Measurements from ENCODE around the gene NFE2L3.

NFE2L3 gene

DNA sequence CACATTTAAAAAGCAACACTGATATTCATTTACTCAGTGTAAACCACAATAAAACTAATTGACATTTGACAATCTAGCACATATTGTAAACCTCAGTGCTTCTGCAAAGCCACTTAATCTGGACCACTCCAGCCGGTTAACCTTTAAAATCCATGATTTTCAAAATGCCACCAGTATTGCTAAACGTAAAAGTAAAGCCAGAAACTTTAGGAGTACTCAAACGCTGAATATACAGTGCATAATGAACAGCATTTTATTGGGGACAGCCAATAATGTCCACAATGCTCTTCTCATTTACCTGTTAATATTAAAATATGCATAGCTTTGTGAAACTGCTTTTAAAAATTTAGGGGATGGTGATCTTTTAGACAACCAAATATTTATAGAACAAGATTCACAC is 37.7 kb downstream of the NFE2L3 start:
- peaks cover 71% of the 10 kb centered on the region for H3K36me3 Mint-ChIP-seq (ENCODE audit: low read depth)
- no peak for DNase-seq

DNA sequence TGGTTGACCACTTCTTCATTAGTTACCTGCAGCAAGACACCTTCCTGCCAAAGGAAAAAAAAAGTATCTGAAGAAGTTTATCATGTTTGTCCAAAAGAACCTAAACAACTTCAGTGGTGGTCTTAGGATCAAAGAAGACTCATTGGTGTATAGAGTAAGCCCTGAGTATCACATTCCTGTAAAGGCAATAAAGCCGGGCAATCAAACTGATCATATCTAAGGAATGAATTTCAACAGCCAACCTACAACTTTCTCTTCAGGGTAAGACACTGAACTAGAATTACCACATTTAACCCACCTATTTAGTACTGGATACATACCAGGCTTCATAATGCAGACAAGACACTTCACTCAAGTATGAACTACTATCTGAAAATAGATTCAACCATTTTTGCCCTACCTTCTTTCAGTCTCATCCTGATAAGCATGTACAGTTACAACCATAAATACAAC is 38.4 kb downstream of the NFE2L3 start:
- H3K27ac Mint-ChIP-seq: peak overlapping the region; percentile 86
- peaks cover 5% of the 10 kb centered on the region for H3K27me3 Mint-ChIP-seq (ENCODE audit: low read depth, poor library complexity)
- DNase-seq: no peak

More for the DNA sequence above, 37.7 kb downstream of the NFE2L3 start:
- peak overlapping the region; percentile 33 for H3K27ac Mint-ChIP-seq
- TF ChIP-seq, protein P1, sequence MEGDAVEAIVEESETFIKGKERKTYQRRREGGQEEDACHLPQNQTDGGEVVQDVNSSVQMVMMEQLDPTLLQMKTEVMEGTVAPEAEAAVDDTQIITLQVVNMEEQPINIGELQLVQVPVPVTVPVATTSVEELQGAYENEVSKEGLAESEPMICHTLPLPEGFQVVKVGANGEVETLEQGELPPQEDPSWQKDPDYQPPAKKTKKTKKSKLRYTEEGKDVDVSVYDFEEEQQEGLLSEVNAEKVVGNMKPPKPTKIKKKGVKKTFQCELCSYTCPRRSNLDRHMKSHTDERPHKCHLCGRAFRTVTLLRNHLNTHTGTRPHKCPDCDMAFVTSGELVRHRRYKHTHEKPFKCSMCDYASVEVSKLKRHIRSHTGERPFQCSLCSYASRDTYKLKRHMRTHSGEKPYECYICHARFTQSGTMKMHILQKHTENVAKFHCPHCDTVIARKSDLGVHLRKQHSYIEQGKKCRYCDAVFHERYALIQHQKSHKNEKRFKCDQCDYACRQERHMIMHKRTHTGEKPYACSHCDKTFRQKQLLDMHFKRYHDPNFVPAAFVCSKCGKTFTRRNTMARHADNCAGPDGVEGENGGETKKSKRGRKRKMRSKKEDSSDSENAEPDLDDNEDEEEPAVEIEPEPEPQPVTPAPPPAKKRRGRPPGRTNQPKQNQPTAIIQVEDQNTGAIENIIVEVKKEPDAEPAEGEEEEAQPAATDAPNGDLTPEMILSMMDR (IDR thresholded peaks at IDR 0.05): no peak
- peaks cover 36% of the 10 kb centered on the region for H3K4me1 Mint-ChIP-seq
- no peaks in the 10 kb centered on the region for H3K9me3 Mint-ChIP-seq
- peaks cover 4% of the 10 kb centered on the region for H3K27me3 Mint-ChIP-seq (ENCODE audit: low read depth, poor library complexity)
- H3K4me3 Mint-ChIP-seq: no peak overlapping the region

DNA sequence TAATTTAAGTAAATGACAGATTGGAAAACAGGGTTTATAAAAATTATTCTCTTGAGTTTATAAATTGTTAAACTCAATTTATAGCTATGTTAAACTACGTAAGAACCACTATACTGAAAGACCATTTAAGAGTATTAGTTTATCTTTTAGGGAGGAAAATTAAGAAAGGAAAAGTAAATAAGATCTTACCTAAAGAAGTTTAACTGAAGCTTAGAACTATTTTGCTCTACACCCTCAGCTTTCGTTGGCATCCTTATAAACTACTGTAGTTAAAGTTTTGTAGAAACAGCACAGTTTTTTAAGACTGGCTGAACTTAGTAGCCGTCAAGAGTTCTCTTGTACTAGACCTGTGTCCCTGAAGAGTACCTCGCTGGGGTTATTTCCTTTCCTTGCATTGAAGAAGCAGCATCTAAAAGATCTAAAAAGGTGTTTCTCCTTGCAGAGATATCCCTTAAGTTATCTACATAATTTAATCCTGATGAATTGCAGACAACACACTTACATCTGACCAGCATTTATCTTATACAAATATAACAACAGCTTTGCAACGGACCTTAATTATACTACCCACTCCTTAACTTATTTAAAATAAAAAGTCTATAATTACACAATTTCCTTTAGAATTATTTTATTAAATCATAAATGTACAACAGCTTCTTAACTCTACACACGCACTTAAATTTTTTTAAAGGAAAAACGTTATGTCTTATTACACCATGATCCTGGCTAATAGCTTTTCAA is 39.4 kb downstream of the NFE2L3 start:
- peaks cover 76% of the 10 kb centered on the region for H3K36me3 Mint-ChIP-seq (ENCODE audit: low read depth)
- peak overlapping the region; percentile 86 for H3K27ac Mint-ChIP-seq
- peaks cover 51% of the 10 kb centered on the region for H3K4me1 Mint-ChIP-seq
- TF ChIP-seq, protein P1 (IDR thresholded peaks at IDR 0.05): no peak
- no peak for DNase-seq
- no peaks in the 10 kb centered on the region for H3K9me3 Mint-ChIP-seq
- no peak overlapping the region for H3K4me3 Mint-ChIP-seq
- H3K27me3 Mint-ChIP-seq (ENCODE audit: low read depth, poor library complexity): peaks cover 5% of the 10 kb centered on the region

More for the DNA sequence above, 38.4 kb downstream of the NFE2L3 start:
- TF ChIP-seq, protein P1 (IDR thresholded peaks at IDR 0.05): no peak
- Mint-ChIP-seq H3K4me1 (peaks cover 41% of the 10 kb centered on the region), H3K4me3 (no peak overlapping the region), H3K36me3 (ENCODE audit: low read depth) (peaks cover 70% of the 10 kb centered on the region), H3K9me3 (no peaks in the 10 kb centered on the region)

DNA sequence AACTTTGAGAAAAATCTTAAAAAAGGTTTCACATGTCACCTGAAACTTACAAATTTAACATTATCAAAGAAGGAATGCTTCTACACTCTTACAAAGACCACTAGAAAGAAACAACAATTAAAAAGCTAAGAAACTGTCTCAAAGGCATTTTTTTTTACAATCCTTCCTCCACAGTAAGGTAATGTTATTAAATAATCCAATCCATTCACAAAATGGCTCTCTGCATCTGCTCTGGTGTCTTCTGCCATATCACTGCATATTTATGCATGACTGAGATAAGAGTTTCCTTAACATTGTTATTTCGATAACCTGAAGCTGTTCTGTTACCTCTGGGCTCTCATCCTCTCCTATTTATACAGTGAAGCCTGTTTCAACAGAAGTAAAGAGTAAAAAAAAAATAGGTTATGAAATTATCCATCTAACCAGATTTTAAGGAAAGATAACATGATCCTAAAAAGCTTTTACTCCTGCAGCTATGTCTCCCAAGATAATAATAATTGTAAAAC is 40.0 kb downstream of the NFE2L3 start:
- Mint-ChIP-seq H3K36me3 (ENCODE audit: low read depth) (peaks cover 82% of the 10 kb centered on the region), H3K4me1 (peaks cover 57% of the 10 kb centered on the region), H3K4me3 (no peak overlapping the region), H3K27me3 (ENCODE audit: low read depth, poor library complexity) (peaks cover 5% of the 10 kb centered on the region), H3K9me3 (no peaks in the 10 kb centered on the region), H3K27ac (peak overlapping the region; percentile 82)
- DNase-seq: no peak
- TF ChIP-seq, protein P1 (IDR thresholded peaks at IDR 0.05): no peak

DNA sequence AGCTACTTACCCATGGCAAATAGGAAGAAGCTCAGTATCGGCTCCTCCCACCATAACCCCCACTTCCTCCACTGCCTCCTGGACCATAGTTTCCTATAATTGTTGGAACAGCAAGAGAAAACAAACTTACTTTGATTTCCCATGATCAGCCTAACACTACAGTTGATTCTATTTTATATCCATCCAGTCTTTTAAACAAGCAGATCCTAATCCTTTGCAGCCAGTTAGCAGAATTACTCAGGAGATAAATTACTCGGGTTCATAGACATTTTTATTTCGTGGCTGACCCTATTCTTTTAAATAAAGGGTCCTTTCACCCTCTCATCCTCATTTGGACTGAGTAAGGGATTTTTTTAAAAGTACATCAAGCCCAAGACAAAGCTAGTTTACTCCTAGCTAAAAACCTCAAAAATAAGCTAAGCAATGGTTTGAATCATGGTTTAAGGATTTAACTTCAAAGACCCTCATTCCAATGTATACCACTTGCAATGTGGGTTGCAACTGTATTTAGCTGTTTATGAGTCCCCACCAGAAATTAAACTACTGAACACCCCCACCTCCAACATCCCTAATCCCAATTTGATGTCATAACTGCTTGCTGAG is 40.6 kb downstream of the NFE2L3 start:
- H3K9me3 Mint-ChIP-seq: no peaks in the 10 kb centered on the region
- H3K27me3 Mint-ChIP-seq (ENCODE audit: low read depth, poor library complexity): peaks cover 5% of the 10 kb centered on the region
- DNase-seq: no peak
- H3K36me3 Mint-ChIP-seq (ENCODE audit: low read depth): peaks cover 88% of the 10 kb centered on the region
- no peak overlapping the region for H3K4me3 Mint-ChIP-seq
- H3K27ac Mint-ChIP-seq: peak overlapping the region; percentile 95
- TF ChIP-seq, protein P1 (IDR thresholded peaks at IDR 0.05): no peak
- H3K4me1 Mint-ChIP-seq: peaks cover 62% of the 10 kb centered on the region
